Caco-2 (cell line): ENCODE data around the gene TUBA3E. TPM values are rescaled to one million over a fixed set of nuclear protein-coding genes. Genes with fewer than 3 reads are reported as not detected.
"Not testable (repeated sequence)": the region's sequence is repeated elsewhere in the genome, so short reads cannot be mapped to it uniquely, and the experiment has no call there.

Experiments
- BruUV-seq: library from RNA; stranded (reverse); fragments of 400-500 nt; replicated peaks from 2 replicates; lab custom pipeline; 2021; lab: Mats Ljungman, UMichigan
- CTCF ChIA-PET: fragments of 300-600 bp; sonication (Branson Sonifier 250); formaldehyde crosslinking; loops from one replicate; lab custom pipeline; 2022; ENCODE audit warnings: antibody characterized with exemption; lab: Charles Lee
- POLR2A ChIA-PET: fragments of 300-600 bp; sonication (Branson Sonifier 250); formaldehyde crosslinking; loops from one replicate; lab custom pipeline; 2022; ENCODE audit warnings: antibody characterized with exemption; lab: Charles Lee
- DNase-seq, 2 experiments: peaks; one replicate each; pipeline versions ENCODE4 v3.0.0 to v3.0.0-alpha.2; 2020 to 2022
- H3K27me3 ChIP-seq: replicated peaks from 2 replicates; pipeline ENCODE4 v1.6.0; 2011; ENCODE audit warnings: low read length; ENCODE audit not compliant: control insufficient read depth, insufficient read depth
- H3K36me3 ChIP-seq: 2 replicates; pipeline ENCODE4 v1.5.1; 2011; ENCODE audit warnings: low read length; ENCODE audit not compliant: control insufficient read depth, insufficient read depth
- H3K4me1 ChIP-seq: fragments of 250-450 bp; sonication (Bioruptor Pico); 2 replicates; pipeline ENCODE4 v1.5.1; 2020; ENCODE audit warnings: mild to moderate bottlenecking
- H3K4me3 ChIP-seq: 2 replicates; pipeline ENCODE4 v1.5.1; 2011; ENCODE audit warnings: low read depth, mild to moderate bottlenecking, control low read depth, low read length
- H3K9me3 ChIP-seq: fragments of 250-450 bp; sonication (Bioruptor Pico); 2 replicates; pipeline ENCODE4 v1.5.1; 2020; ENCODE audit warnings: mild to moderate bottlenecking, moderate library complexity
- H3K27ac Mint-ChIP-seq: one replicate; pipeline ENCODE4 v1.8.0; 2022; ENCODE audit warnings: mixed read lengths; ENCODE audit not compliant: unreplicated experiment
- H3K27me3 Mint-ChIP-seq: one replicate; pipeline ENCODE4 v1.8.0; 2022; ENCODE audit warnings: mixed read lengths; ENCODE audit not compliant: insufficient read depth, unreplicated experiment
- H3K36me3 Mint-ChIP-seq: one replicate; pipeline ENCODE4 v1.8.0; 2022; ENCODE audit warnings: mild to moderate bottlenecking, mixed read lengths; ENCODE audit not compliant: insufficient read depth, unreplicated experiment
- H3K4me1 Mint-ChIP-seq: one replicate; pipeline ENCODE4 v1.8.0; 2022; ENCODE audit warnings: low read depth, mixed read lengths; ENCODE audit not compliant: unreplicated experiment
- H3K4me3 Mint-ChIP-seq: one replicate; pipeline ENCODE4 v1.8.0; 2022; ENCODE audit warnings: mild to moderate bottlenecking, moderate library complexity, mixed read lengths; ENCODE audit not compliant: unreplicated experiment
- H3K9me3 Mint-ChIP-seq: one replicate; pipeline ENCODE4 v1.8.0; 2022; ENCODE audit warnings: mixed read lengths; ENCODE audit not compliant: unreplicated experiment
- intact Hi-C: fragments of 100-400 bp; cut with micrococcal nuclease; formaldehyde crosslinking; loops from one replicate; pipeline ENCODE4 v1.10.0; 2022; ENCODE audit not compliant: unreplicated experiment
- total RNA-seq: library from RNA; stranded (reverse); gene quantifications from 2 replicates; pipeline ENCODE4 v1.2.3, GENCODE V29; 2022
- TF ChIP-seq, protein P1 (sequence below), 2 experiments: fragments of 200-600 bp in 1 of 2; IDR thresholded peaks; 1 replicate in 1 of 2; 2 replicates in 1 of 2; pipeline versions ENCODE4 v1.5.1 to v1.8.0; 2011 to 2022; ENCODE audit warnings: antibody characterized with exemption in 1 of 2, control low read depth in 1 of 2, inconsistent platforms in 1 of 2, low read depth in 1 of 2, low read length in 1 of 2, mild to moderate bottlenecking in 1 of 2, moderate library complexity in 1 of 2; ENCODE audit not compliant: insufficient read depth in 1 of 2, severe bottlenecking in 1 of 2, unreplicated experiment in 1 of 2

The TUBA3E gene
- total RNA-seq, 1 experiment from 2014 or later, result 0.57 TPM

GRCh38 chr2:130181880-130182682, 16.2 kb downstream of the TUBA3E start, which contains the start of gene MZT2B:
Gene MZT2B (plus strand): TSS chr2:130182262. CDS start chr2:130182283, 21 bp downstream.
- intact Hi-C loops, result loop anchor here (1.0 to 2.0 kb wide), 3 partner anchors 26 to 150 kb away; no protein-coding TSS in a partner anchor
- H3K9me3 ChIP-seq, H3K27me3 ChIP-seq, H3K4me1 Mint-ChIP-seq, H3K9me3 Mint-ChIP-seq, H3K4me1 ChIP-seq, H3K36me3 ChIP-seq, H3K27me3 Mint-ChIP-seq: not testable (repeated sequence)
- peak within 1 kb of the TSS; percentile 100 for H3K4me3 ChIP-seq
- POLR2A ChIA-PET, result interaction anchor here (0.6 to 1.6 kb wide), 2 partner anchors 59 to 160 kb away, joined by 4 to 16 read pairs; partner anchors contain the start of gene IMP4
- CTCF ChIA-PET, result interaction anchor here (0.6 to 1.9 kb wide), 6 partner anchors 59 to 161 kb away, joined by 3 to 12 read pairs (median 5); partner anchors contain the start of gene IMP4
- Mint-ChIP-seq H3K36me3 (peaks cover 70% of the 10 kb centered on the region), H3K27ac (peak within 1 kb of the TSS; percentile 94), H3K4me3 (peak within 1 kb of the TSS; percentile 96)
- BruUV-seq, result TSS peak; percentile 40
- TF ChIP-seq, protein P1, sequence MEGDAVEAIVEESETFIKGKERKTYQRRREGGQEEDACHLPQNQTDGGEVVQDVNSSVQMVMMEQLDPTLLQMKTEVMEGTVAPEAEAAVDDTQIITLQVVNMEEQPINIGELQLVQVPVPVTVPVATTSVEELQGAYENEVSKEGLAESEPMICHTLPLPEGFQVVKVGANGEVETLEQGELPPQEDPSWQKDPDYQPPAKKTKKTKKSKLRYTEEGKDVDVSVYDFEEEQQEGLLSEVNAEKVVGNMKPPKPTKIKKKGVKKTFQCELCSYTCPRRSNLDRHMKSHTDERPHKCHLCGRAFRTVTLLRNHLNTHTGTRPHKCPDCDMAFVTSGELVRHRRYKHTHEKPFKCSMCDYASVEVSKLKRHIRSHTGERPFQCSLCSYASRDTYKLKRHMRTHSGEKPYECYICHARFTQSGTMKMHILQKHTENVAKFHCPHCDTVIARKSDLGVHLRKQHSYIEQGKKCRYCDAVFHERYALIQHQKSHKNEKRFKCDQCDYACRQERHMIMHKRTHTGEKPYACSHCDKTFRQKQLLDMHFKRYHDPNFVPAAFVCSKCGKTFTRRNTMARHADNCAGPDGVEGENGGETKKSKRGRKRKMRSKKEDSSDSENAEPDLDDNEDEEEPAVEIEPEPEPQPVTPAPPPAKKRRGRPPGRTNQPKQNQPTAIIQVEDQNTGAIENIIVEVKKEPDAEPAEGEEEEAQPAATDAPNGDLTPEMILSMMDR (IDR thresholded peaks at IDR 0.05; ENCODE audit: insufficient read depth in 1 of 2, low read depth in 1 of 2, low read length in 1 of 2, severe bottlenecking in 1 of 2, unreplicated experiment in 1 of 2), result peak; percentile 67 to 79
- peak; percentile 89 to 95 for DNase-seq

GRCh38 chr2:130181325-130181879, 16.8 kb downstream of the TUBA3E start, which contains the start of gene SMPD4:
Gene SMPD4 (minus strand): TSS chr2:130181602. CDS start chr2:130176592, 5,010 bp downstream.
- H3K27ac Mint-ChIP-seq, result peak within 1 kb of the TSS; percentile 94
- H3K27me3 Mint-ChIP-seq, result no peaks in the 10 kb centered on the region
- Histone ChIP-seq H3K4me3 (peak within 1 kb of the TSS; percentile 100), H3K4me1 (peaks cover 8% of the 10 kb centered on the region; the same call in 1 of the 2 replicates), H3K9me3 (no peaks in the 10 kb centered on the region), H3K27me3 (no peaks in the 10 kb centered on the region), H3K36me3 (peaks cover 2% of the 10 kb centered on the region; the same call in 1 of the 2 replicates)
- no peaks in the 10 kb centered on the region for H3K9me3 Mint-ChIP-seq
- ChIA-PET POLR2A (interaction anchor here (0.6 to 1.6 kb wide), 2 partner anchors 59 to 161 kb away, joined by 4 to 16 read pairs; partner anchors contain the start of gene IMP4), CTCF (interaction anchor here (0.6 to 1.9 kb wide), 5 partner anchors 59 to 161 kb away, joined by 3 to 12 read pairs (median 5); partner anchors contain the start of gene IMP4)
- intact Hi-C loops, result loop anchor here (1.0 to 2.0 kb wide), 2 partner anchors 25 to 59 kb away; no protein-coding TSS in a partner anchor
- peaks cover 8% of the 10 kb centered on the region for H3K4me1 Mint-ChIP-seq
- TF ChIP-seq, protein P1 (IDR thresholded peaks at IDR 0.05; ENCODE audit: insufficient read depth in 1 of 2, low read depth in 1 of 2, low read length in 1 of 2, severe bottlenecking in 1 of 2, unreplicated experiment in 1 of 2), result no peak
- peak; percentile 98 for DNase-seq
- BruUV-seq, result no TSS peak
- H3K4me3 Mint-ChIP-seq, result peak within 1 kb of the TSS; percentile 96
- H3K36me3 Mint-ChIP-seq, result peaks cover 67% of the 10 kb centered on the region

- peak overlapping the region; percentile 100 for H3K4me3 ChIP-seq
- POLR2A ChIA-PET, result interaction anchor here (1.3 to 1.6 kb wide), 2 partner anchors 73 to 161 kb away, joined by 5 to 16 read pairs; partner anchors contain the start of gene IMP4
- TSS peak; percentile 68 for BruUV-seq
- H3K27me3 ChIP-seq, H3K4me1 Mint-ChIP-seq, H3K9me3 Mint-ChIP-seq, H3K27me3 Mint-ChIP-seq, H3K9me3 ChIP-seq, DNase-seq, H3K4me1 ChIP-seq, H3K36me3 ChIP-seq: not testable (repeated sequence)
- Mint-ChIP-seq H3K4me3 (peak overlapping the region; percentile 96), H3K27ac (peak overlapping the region; percentile 94), H3K36me3 (peaks cover 65% of the 10 kb centered on the region)
- CTCF ChIA-PET, result interaction anchor here (0.6 to 1.9 kb wide), 5 partner anchors 60 to 162 kb away, joined by 3 to 12 read pairs (median 5); partner anchors contain the start of gene IMP4
- intact Hi-C loops, result loop anchor here (1.0 to 2.0 kb wide), 2 partner anchors 24 to 60 kb away; no protein-coding TSS in a partner anchor
These were observed 17.6 kb downstream of the TUBA3E start for GRCh38 chr2:130180404-130181324.

DNA sequence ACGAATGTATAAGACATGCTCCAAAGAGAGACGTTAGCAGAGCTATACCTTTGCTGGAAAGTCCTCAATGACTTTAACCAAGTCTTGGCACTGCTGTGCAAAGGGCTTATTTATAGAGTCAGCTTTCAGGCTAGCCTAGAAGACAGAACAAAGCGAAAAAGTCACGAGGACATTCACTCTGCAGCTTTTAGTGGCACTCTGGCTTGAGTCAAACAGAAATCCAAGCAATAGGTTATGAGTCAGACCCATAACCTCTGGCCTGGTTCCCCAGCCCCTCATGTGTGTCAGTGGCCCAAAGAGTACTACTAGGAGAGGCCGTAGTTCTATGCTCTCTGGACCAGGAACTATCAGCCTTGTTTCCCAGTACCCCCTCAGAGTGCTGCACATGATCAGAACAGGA, 23.4 kb downstream of the TUBA3E start:
- intact Hi-C loops, H3K9me3 ChIP-seq, H3K4me3 ChIP-seq, DNase-seq, H3K27me3 Mint-ChIP-seq, H3K4me3 Mint-ChIP-seq, BruUV-seq, POLR2A ChIA-PET, H3K27me3 ChIP-seq, H3K4me1 Mint-ChIP-seq, H3K36me3 ChIP-seq, CTCF ChIA-PET, H3K27ac Mint-ChIP-seq, H3K9me3 Mint-ChIP-seq, H3K4me1 ChIP-seq: not testable (repeated sequence)
- H3K36me3 Mint-ChIP-seq, result peaks cover 76% of the 10 kb centered on the region
